Panc1 (cell line): ENCODE measurements around the gene CORO7.

Experiments
- CTCF ChIP-seq: fragments of 450-650 bp; IDR thresholded peaks from 2 replicates; pipeline ENCODE4 v1.5.1; 2017; ENCODE audit warnings: mild to moderate bottlenecking
- POLR2AphosphoS5 ChIP-seq: IDR thresholded peaks from 2 replicates; pipeline ENCODE4 v1.6.1; 2012; ENCODE audit warnings: mild to moderate bottlenecking, low read depth, low read length, moderate library complexity

GRCh38 chr16:4318451-4318910 lies 97.9 kb downstream of the CORO7 start:
- no peak for TF ChIP-seq POLR2AphosphoS5
- no peak for TF ChIP-seq CTCF
